Psoas muscle (tissue), 8 donors: ENCODE measurements around the gene WDR46. TPM values are rescaled to one million over a fixed set of nuclear protein-coding genes. Genes with fewer than 3 reads are reported as not detected.

ENCODE experiments used
- ATAC-seq, 4 donors: fragments of 200-7000 bp; cut with Tn5 transposase; one replicate each; pipeline ENCODE4 v1.9.1; 2020; ENCODE audit warnings: moderate library complexity in 3 of 4, mild to moderate bottlenecking in 2 of 4
- DNase-seq, 2 donors: peaks; one replicate each; pipeline ENCODE4 v3.0.0-alpha.2; 2020
- H3K27ac ChIP-seq: fragments of 200-600 bp; one replicate; pipeline ENCODE4 v1.8.0; 2022
- H3K27me3 ChIP-seq, 3 donors: fragments of 200-600 bp in 1 of 3; one replicate each; pipeline versions ENCODE4 v1.6.1 to v1.8.0; 2013 to 2022; ENCODE audit warnings: low read length in 2 of 3, mild to moderate bottlenecking in 2 of 3, moderate library complexity in 1 of 3; ENCODE audit not compliant: insufficient read depth in 3 of 3
- H3K36me3 ChIP-seq, 2 donors: fragments of 200-600 bp in 1 of 2; one replicate each; pipeline versions ENCODE4 v1.6.1 to v1.8.0; 2013 to 2022; ENCODE audit warnings: low read depth in 1 of 2, mild to moderate bottlenecking in 1 of 2, moderate library complexity in 1 of 2; ENCODE audit not compliant: insufficient read depth in 1 of 2
- H3K4me1 ChIP-seq: fragments of 200-600 bp; one replicate; pipeline ENCODE4 v1.8.0; 2022
- H3K4me3 ChIP-seq: fragments of 200-600 bp; one replicate; pipeline ENCODE4 v1.8.0; 2022; ENCODE audit warnings: mild to moderate bottlenecking
- H3K9me3 ChIP-seq: fragments of 200-600 bp; one replicate; pipeline ENCODE4 v1.8.0; 2022
- CTCF ChIP-seq: fragments of 200-600 bp; IDR thresholded peaks from one replicate; pipeline ENCODE4 v1.8.0; 2022; ENCODE audit warnings: antibody characterized with exemption
- WGBS, 3 donors: extraction: QIAGEN DNeasy Blood & Tissue Kit; methylation state at CpG; one replicate each; pipeline versions ENCODE4 v1.1.6 to v1.1.7; 2013; 5-methylcytosine and 5-hydroxymethylcytosine counted together
- intact Hi-C, 2 donors: fragments of 100-400 bp; cut with DNase I; formaldehyde crosslinking; loops; one replicate each; pipeline versions ENCODE4 v1.11.0 to v1.14.2; 2022
- long read RNA-seq, 2 donors: library from polyadenylated mRNA; unstranded; transcript quantifications; one replicate each; pipeline ENCODE4 v2.0.0, GENCODE V29; 2021
- polyA plus RNA-seq, 3 donors: library from polyadenylated mRNA; stranded (reverse); fragments of 200-250 nt; gene quantifications; one replicate each; pipeline ENCODE4 v1.2.3, GENCODE V29; 2013
- total RNA-seq, 4 donors: library from RNA; stranded (reverse); fragmentation: NEBNext Ultra II Directional in 2 of 4; extraction: Animal tissue kit (Norgen Biotek cat#: 25700) in 2 of 4; gene quantifications; one replicate each; pipeline versions ENCODE4 v1.2.1 to v1.2.4, GENCODE V29; 2021 to 2023
- donor health status: healthy with polysubstance abuse.
- donor health status: DM: no; HTN: no; CAD: no; lungs with moderate emphysema.
- donor health status: Bipolar disorder and iron deficiency.
- donor health status: healthy.
- donor health status: DM: yes; HTN: yes; CAD: no.
- donor health status: DM: no; HTN: no; CAD: no.
- donor health status: DM: no; HTN: no; CAD: no.
- donor health status: DM: yes; HTN: yes; CAD: no.

WDR46 gene
- total RNA-seq: 10 to 100 TPM; 22.4 to 46.0 (median 34.7) TPM
- polyA plus RNA-seq: 10 to 100 TPM; 33.3 to 65.0 (median 44.4) TPM
- long read RNA-seq, donor 1, transcript WDR46-231 (15 exons, 2,358 nt): major isoform, 36 of 45 reads
- long read RNA-seq, donor 1, partial matches to known transcripts: 3 of 45 reads
- long read RNA-seq, donor 1, other reads (novel, unspliced or antisense): 6 of 45 reads
- long read RNA-seq, donor 2, transcript WDR46-231 (15 exons, 2,358 nt): major isoform, 48 of 62 reads
- long read RNA-seq, donor 2, partial matches to known transcripts: 4 of 62 reads
- long read RNA-seq, donor 2, other reads (novel, unspliced or antisense): 10 of 62 reads

- intact Hi-C loops: loop anchor here in 1 of 2 donors (1.0 to 5.0 kb wide), 3 partner anchors 9 to 1162 kb away; partner anchors contain the start of genes ATF6B and RPS18
- TF ChIP-seq CTCF: no peak
- peaks cover 18% of the 10 kb centered on the region for H3K4me1 ChIP-seq
- ATAC-seq: peak; percentile 94 to 97 (median 96)
- H3K27me3 ChIP-seq: no peaks in the 10 kb centered on the region
- peak within 1 kb of the TSS; percentile 77 for H3K27ac ChIP-seq
- H3K9me3 ChIP-seq: no peaks in the 10 kb centered on the region
- WGBS, 3 donors: 0% methylated on average over 38 to 43 of the region's 43 CpGs
- peaks cover 3 to 78% of the 10 kb centered on the region in 2 donors for H3K36me3 ChIP-seq
- H3K4me3 ChIP-seq: peak within 1 kb of the TSS; percentile 85
- DNase-seq: peak; percentile 76 to 85
These were observed at the start of gene WDR46, which contains the start of gene PFDN6 for GRCh38 chr6:33288921-33289783. TSS of gene WDR46 (minus strand) at chr6:33289239. CDS start at chr6:33289170, 69 bp downstream. TSS of gene PFDN6 (plus strand) at chr6:33289601. CDS start at chr6:33289857, 256 bp downstream.

GRCh38 chr6:33336495-33336894 is 47.5 kb upstream of the WDR46 start:
- DNase-seq: no peak
- no peak for ATAC-seq
- no peak for TF ChIP-seq CTCF
- no peak overlapping the region for H3K27ac ChIP-seq
- no peaks in the 10 kb centered on the region for H3K27me3 ChIP-seq
- intact Hi-C loops: no loop called here
- H3K4me1 ChIP-seq: no peaks in the 10 kb centered on the region
- H3K36me3 ChIP-seq: no peaks in the 10 kb centered on the region
- no peaks in the 10 kb centered on the region for H3K9me3 ChIP-seq
- WGBS, 3 donors: 81 to 85% (median 85%) methylated on average over 3 of the region's 3 CpGs
- no peak overlapping the region for H3K4me3 ChIP-seq

GRCh38 chr6:33335916-33336315 is 46.9 kb upstream of the WDR46 start:
- Histone ChIP-seq H3K27ac (no peak overlapping the region), H3K9me3 (no peaks in the 10 kb centered on the region), H3K36me3 (no peaks in the 10 kb centered on the region), H3K27me3 (no peaks in the 10 kb centered on the region), H3K4me1 (no peaks in the 10 kb centered on the region), H3K4me3 (no peak overlapping the region)
- WGBS, 3 donors: 64 to 74% (median 73%) methylated on average over 4 of the region's 4 CpGs
- TF ChIP-seq CTCF: no peak
- ATAC-seq (no peak), DNase-seq (no peak)
- intact Hi-C loops: no loop called here

- no peaks in the 10 kb centered on the region for H3K36me3 ChIP-seq
- H3K27ac ChIP-seq: no peak overlapping the region
- no peaks in the 10 kb centered on the region for H3K27me3 ChIP-seq
- H3K4me3 ChIP-seq: no peak overlapping the region
- intact Hi-C loops: no loop called here
- no peaks in the 10 kb centered on the region for H3K9me3 ChIP-seq
- ATAC-seq (no peak), DNase-seq (no peak)
- no peak for TF ChIP-seq CTCF
- no peaks in the 10 kb centered on the region for H3K4me1 ChIP-seq
- WGBS, 3 donors: 87 to 91% (median 90%) methylated on average over 4 of the region's 4 CpGs
These were observed 44.6 kb upstream of the WDR46 start for GRCh38 chr6:33333666-33334065.
